Tibial nerve (tissue), 4 donors: ENCODE data around the gene CCDC9B. TPM values are rescaled to one million over a fixed set of nuclear protein-coding genes. Genes with fewer than 3 reads are reported as not detected.

Source experiments
- DNase-seq, 2 donors: peaks; one replicate each; pipeline ENCODE4 v3.0.0-alpha.2; 2019; ENCODE audit warnings: low spot score in 2 of 2
- H3K27ac ChIP-seq, 4 donors: fragments of 200-600 bp; sonication (generic) in 3 of 4; one replicate each; pipeline ENCODE4 v1.5.1; 2017 to 2019; ENCODE audit warnings: mild to moderate bottlenecking in 1 of 4
- H3K27me3 ChIP-seq, 2 donors: fragments of 200-600 bp; sonication (generic) in 1 of 2; one replicate each; pipeline versions ENCODE4 v1.5.1 to v1.6.0; 2017 to 2019
- H3K36me3 ChIP-seq, 3 donors: fragments of 200-600 bp; sonication (generic); one replicate each; pipeline ENCODE4 v1.5.1; 2018 to 2019
- H3K4me1 ChIP-seq, 4 donors: fragments of 200-600 bp; sonication (generic) in 3 of 4; one replicate each; pipeline ENCODE4 v1.5.1; 2017 to 2019
- H3K4me3 ChIP-seq, 4 donors: fragments of 200-600 bp; sonication (generic) in 3 of 4; one replicate each; pipeline ENCODE4 v1.5.1; 2017 to 2019; ENCODE audit warnings: mild to moderate bottlenecking in 1 of 4, moderate library complexity in 1 of 4
- H3K9me3 ChIP-seq, 4 donors: fragments of 200-600 bp; sonication (generic) in 3 of 4; one replicate each; pipeline ENCODE4 v1.5.1; 2017 to 2019
- CTCF ChIP-seq, 5 experiments: fragments of 200-600 bp in 3 of 5; fragments of 450-650 bp in 2 of 5; sonication (generic) in 3 of 5; IDR thresholded peaks; one replicate each; pipeline ENCODE4 v1.5.1; 2016 to 2019; ENCODE audit warnings: antibody characterized with exemption in 5 of 5, mild to moderate bottlenecking in 3 of 5, moderate library complexity in 2 of 5
- EP300 ChIP-seq, 2 donors: sonication (generic); formaldehyde crosslinking; IDR thresholded peaks; one replicate each; pipeline ENCODE4 v1.6.1; 2017; ENCODE audit warnings: antibody characterized with exemption in 2 of 2, mild to moderate bottlenecking in 1 of 2
- POLR2A ChIP-seq, 2 donors: fragments of 450-650 bp; IDR thresholded peaks; one replicate each; pipeline ENCODE4 v1.6.1; 2017; ENCODE audit warnings: antibody characterized with exemption in 2 of 2, mild to moderate bottlenecking in 2 of 2, moderate library complexity in 2 of 2
- WGBS, 2 donors: methylation state at CpG; one replicate each; pipeline ENCODE4 v1.1.5; 2018; 5-methylcytosine and 5-hydroxymethylcytosine counted together
- total RNA-seq, 4 donors: library from RNA; depleted of rRNA; stranded (reverse); fragments of >200 nt; gene quantifications; one replicate each; pipeline ENCODE4 v1.1.0, GENCODE V29; 2016

The CCDC9B gene
- total RNA-seq, 4 donors from 2014 or later = 19.3 to 22.8 (median 21.2) TPM

- H3K27me3 ChIP-seq = no peaks in the 10 kb centered on the region
- WGBS, 2 donors = 94 to 95% methylated on average over 7 of the region's 7 CpGs
- TF ChIP-seq CTCF (IDR thresholded peaks at IDR 0.05) = no peak
- no peak for TF ChIP-seq EP300 (IDR thresholded peaks at IDR 0.05)
- no peak for TF ChIP-seq POLR2A (IDR thresholded peaks at IDR 0.05)
- H3K27ac ChIP-seq = peak overlapping the region in 2 of 4 donors; percentile 90 to 97
- H3K9me3 ChIP-seq = no peaks in the 10 kb centered on the region
- no peak for DNase-seq
- H3K4me1 ChIP-seq = peaks cover 0 to 69% (median 47%) of the 10 kb centered on the region in 4 donors
- H3K36me3 ChIP-seq = peaks cover 0 to 20% (median 0%) of the 10 kb centered on the region in 3 donors
- no peak overlapping the region for H3K4me3 ChIP-seq
Observed at GRCh38 chr15:40331637-40332036, 9.1 kb downstream of the CCDC9B start.

- H3K9me3 ChIP-seq = no peaks in the 10 kb centered on the region
- peaks cover 0 to 66% (median 49%) of the 10 kb centered on the region in 4 donors for H3K4me1 ChIP-seq
- peaks cover 0 to 14% (median 0%) of the 10 kb centered on the region in 3 donors for H3K36me3 ChIP-seq
- peak overlapping the region in 2 of 4 donors; percentile 59 to 63 for H3K27ac ChIP-seq
- no peak for TF ChIP-seq CTCF (IDR thresholded peaks at IDR 0.05)
- no peak for TF ChIP-seq EP300 (IDR thresholded peaks at IDR 0.05)
- no peak for TF ChIP-seq POLR2A (IDR thresholded peaks at IDR 0.05)
- H3K4me3 ChIP-seq = no peak overlapping the region
- H3K27me3 ChIP-seq = no peaks in the 10 kb centered on the region
- DNase-seq = no peak
- 78 to 95% methylated on average over 7 of the region's 7 CpGs for WGBS, 2 donors
Observed at GRCh38 chr15:40331026-40331425, 9.7 kb downstream of the CCDC9B start.

- no peak overlapping the region for H3K4me3 ChIP-seq
Observed at GRCh38 chr15:40330368-40330836, 10.3 kb downstream of the CCDC9B start.

GRCh38 chr15:40329804-40330203 lies 10.9 kb downstream of the CCDC9B start:
- H3K4me1 ChIP-seq = peaks cover 0 to 65% (median 52%) of the 10 kb centered on the region in 4 donors
- no peak overlapping the region for H3K4me3 ChIP-seq
- no peak for DNase-seq
- no peaks in the 10 kb centered on the region for H3K27me3 ChIP-seq
- no peak for TF ChIP-seq CTCF (IDR thresholded peaks at IDR 0.05)
- TF ChIP-seq EP300 (IDR thresholded peaks at IDR 0.05) = no peak
- no peak for TF ChIP-seq POLR2A (IDR thresholded peaks at IDR 0.05)
- peak overlapping the region in 2 of 4 donors; percentile 59 to 63 for H3K27ac ChIP-seq
- H3K9me3 ChIP-seq = no peaks in the 10 kb centered on the region
- 61 to 63% methylated on average over 7 of the region's 7 CpGs for WGBS, 2 donors
- H3K36me3 ChIP-seq = peaks cover 0 to 1% (median 0%) of the 10 kb centered on the region in 3 donors

More at GRCh38 chr15:40330368-40330836, 10.3 kb downstream of the CCDC9B start:
- Histone ChIP-seq H3K27ac (peak overlapping the region in 2 of 4 donors; percentile 59 to 63), H3K4me1 (peaks cover 0 to 66% (median 53%) of the 10 kb centered on the region in 4 donors), H3K36me3 (peaks cover 0 to 7% (median 0%) of the 10 kb centered on the region in 3 donors), H3K9me3 (no peaks in the 10 kb centered on the region), H3K27me3 (no peaks in the 10 kb centered on the region)
- WGBS, 2 donors = 43 to 46% methylated on average over 5 of the region's 5 CpGs
- DNase-seq = no peak
- TF ChIP-seq EP300 (IDR thresholded peaks at IDR 0.05) (peak in 1 of 2 donors; percentile 28), CTCF (IDR thresholded peaks at IDR 0.05) (no peak), POLR2A (IDR thresholded peaks at IDR 0.05) (no peak)

- H3K27ac ChIP-seq = peak overlapping the region in 1 of 4 donors; percentile 21
- peaks cover 0 to 61% (median 46%) of the 10 kb centered on the region in 4 donors for H3K4me1 ChIP-seq
- 68 to 70% methylated on average over 5 of the region's 5 CpGs for WGBS, 2 donors
- H3K4me3 ChIP-seq = no peak overlapping the region
- H3K27me3 ChIP-seq = no peaks in the 10 kb centered on the region
- no peak for TF ChIP-seq POLR2A (IDR thresholded peaks at IDR 0.05)
- no peak for TF ChIP-seq CTCF (IDR thresholded peaks at IDR 0.05)
- no peak for TF ChIP-seq EP300 (IDR thresholded peaks at IDR 0.05)
- DNase-seq = no peak
- no peaks in the 10 kb centered on the region for H3K36me3 ChIP-seq
- no peaks in the 10 kb centered on the region for H3K9me3 ChIP-seq
Observed at GRCh38 chr15:40328751-40329150, 12.0 kb downstream of the CCDC9B start.
